Body of pancreas (tissue), 4 donors: ENCODE data around the gene BEST2.

Experiments used
- POLR2A ChIP-seq, 3 donors: fragments of 450-650 bp; IDR thresholded peaks; one replicate each; pipeline ENCODE4 v1.6.1; 2016; ENCODE audit warnings: antibody characterized with exemption in 3 of 3, mild to moderate bottlenecking in 2 of 3
- TF ChIP-seq, protein P1 (sequence below), 7 experiments: fragments of 450-650 bp in 4 of 7; fragments of 200-600 bp in 3 of 7; sonication (generic) in 3 of 7; IDR thresholded peaks; one replicate each; pipeline ENCODE4 v1.5.1; 2016 to 2019; ENCODE audit warnings: antibody characterized with exemption in 7 of 7

DNA sequence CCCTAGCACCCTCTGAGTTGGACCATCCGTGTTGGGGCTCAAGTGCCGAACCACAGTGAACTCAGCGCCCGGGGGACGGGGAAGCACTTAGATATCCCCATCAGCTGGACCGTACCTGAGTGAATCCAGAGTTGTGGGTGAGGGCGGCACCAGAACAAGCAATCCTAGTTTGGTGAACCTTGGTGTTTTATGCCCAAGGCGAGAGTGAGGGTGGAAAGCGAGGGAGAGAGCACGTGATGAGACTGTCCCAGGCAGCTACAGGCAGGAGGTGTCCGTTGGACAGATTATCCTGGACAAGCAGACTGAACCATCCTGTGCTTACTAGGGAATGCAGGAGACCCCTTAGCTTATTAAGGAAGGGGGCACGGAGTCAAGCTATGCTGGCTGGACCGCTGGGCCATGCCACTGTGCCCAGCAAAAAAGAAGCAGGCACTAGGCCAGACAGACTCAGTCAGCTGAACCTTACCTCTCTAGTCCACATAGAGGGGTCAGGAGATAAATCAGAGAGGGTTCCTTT is 13.7 kb upstream of the BEST2 start:
- no peak for TF ChIP-seq POLR2A (IDR thresholded peaks at IDR 0.05)
- TF ChIP-seq, protein P1, sequence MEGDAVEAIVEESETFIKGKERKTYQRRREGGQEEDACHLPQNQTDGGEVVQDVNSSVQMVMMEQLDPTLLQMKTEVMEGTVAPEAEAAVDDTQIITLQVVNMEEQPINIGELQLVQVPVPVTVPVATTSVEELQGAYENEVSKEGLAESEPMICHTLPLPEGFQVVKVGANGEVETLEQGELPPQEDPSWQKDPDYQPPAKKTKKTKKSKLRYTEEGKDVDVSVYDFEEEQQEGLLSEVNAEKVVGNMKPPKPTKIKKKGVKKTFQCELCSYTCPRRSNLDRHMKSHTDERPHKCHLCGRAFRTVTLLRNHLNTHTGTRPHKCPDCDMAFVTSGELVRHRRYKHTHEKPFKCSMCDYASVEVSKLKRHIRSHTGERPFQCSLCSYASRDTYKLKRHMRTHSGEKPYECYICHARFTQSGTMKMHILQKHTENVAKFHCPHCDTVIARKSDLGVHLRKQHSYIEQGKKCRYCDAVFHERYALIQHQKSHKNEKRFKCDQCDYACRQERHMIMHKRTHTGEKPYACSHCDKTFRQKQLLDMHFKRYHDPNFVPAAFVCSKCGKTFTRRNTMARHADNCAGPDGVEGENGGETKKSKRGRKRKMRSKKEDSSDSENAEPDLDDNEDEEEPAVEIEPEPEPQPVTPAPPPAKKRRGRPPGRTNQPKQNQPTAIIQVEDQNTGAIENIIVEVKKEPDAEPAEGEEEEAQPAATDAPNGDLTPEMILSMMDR (IDR thresholded peaks at IDR 0.05), result no peak
